ENCODE data around the gene ADARB2. TPM values are rescaled to one million over a fixed set of nuclear protein-coding genes. Genes with fewer than 3 reads are reported as not detected.

The ADARB2 gene
- total RNA-seq, 2 donors from 2014 or later, result 8.0 to 12.2 TPM

DNA sequence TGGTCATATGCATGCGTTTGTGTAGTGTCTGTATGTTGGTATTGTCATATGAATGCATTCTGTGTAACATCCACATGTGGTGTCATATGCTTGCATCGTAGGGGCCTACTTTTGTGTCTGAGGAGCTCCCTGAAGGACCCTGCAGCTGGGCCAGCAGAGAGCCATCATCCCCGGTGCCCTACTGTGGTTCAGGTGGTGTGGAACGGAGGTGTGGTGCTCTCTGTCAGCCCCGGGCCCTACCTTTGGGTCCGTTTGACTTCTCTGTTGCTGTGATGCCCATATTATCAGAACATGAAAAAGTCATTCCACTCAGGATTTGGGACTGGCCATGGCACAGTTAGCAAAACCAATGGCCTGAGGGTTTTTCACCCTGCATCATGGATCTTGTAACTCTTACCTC, 217.9 kb downstream of the ADARB2 start:
- Histone ChIP-seq H3K27me3 (no peaks in the 10 kb centered on the region), H3K36me3 (replicated peaks in 1 of 2; ENCODE audit: insufficient read depth in 1 of 2, low read depth in 2 of 2) (no peaks in the 10 kb centered on the region), H3K27ac (no peak overlapping the region), H3K4me1 (no peaks in the 10 kb centered on the region), H3K9me3 (no peaks in the 10 kb centered on the region), H3K4me3 (no peak overlapping the region)
- WGBS, 2 donors, result 81 to 83% methylated on average over 6 of the region's 6 CpGs
- no peak for DNase-seq
- TF ChIP-seq POLR2A (IDR thresholded peaks at IDR 0.05), result no peak
- TF ChIP-seq, protein P1, sequence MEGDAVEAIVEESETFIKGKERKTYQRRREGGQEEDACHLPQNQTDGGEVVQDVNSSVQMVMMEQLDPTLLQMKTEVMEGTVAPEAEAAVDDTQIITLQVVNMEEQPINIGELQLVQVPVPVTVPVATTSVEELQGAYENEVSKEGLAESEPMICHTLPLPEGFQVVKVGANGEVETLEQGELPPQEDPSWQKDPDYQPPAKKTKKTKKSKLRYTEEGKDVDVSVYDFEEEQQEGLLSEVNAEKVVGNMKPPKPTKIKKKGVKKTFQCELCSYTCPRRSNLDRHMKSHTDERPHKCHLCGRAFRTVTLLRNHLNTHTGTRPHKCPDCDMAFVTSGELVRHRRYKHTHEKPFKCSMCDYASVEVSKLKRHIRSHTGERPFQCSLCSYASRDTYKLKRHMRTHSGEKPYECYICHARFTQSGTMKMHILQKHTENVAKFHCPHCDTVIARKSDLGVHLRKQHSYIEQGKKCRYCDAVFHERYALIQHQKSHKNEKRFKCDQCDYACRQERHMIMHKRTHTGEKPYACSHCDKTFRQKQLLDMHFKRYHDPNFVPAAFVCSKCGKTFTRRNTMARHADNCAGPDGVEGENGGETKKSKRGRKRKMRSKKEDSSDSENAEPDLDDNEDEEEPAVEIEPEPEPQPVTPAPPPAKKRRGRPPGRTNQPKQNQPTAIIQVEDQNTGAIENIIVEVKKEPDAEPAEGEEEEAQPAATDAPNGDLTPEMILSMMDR (IDR thresholded peaks at IDR 0.05), result no peak
- ATAC-seq, result no peak
- intact Hi-C loops (cut with DNase I), result no loop called here

DNA sequence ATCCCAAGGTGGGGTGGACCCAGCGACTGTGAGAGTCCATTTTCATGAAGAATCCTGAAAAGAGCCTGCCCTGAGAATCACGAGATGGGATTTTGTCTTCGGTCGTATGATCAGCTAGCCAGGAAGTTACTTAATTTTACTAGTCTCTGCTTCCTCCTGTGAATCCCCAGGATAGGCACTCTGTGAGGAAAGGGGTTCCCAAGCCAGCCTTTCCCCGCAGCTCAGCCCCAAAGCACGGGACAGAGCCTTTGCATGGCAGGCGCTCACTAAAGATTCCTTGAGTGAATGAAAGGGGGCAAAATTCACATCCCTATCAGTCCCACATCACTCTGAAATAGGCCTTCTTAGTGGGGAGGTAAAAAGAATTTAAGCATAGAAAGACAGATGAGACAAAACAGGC, 219.6 kb downstream of the ADARB2 start:
- H3K36me3 ChIP-seq (replicated peaks in 1 of 2; ENCODE audit: insufficient read depth in 1 of 2, low read depth in 2 of 2), result no peaks in the 10 kb centered on the region
- no peaks in the 10 kb centered on the region for H3K4me1 ChIP-seq
- TF ChIP-seq, protein P1 (IDR thresholded peaks at IDR 0.05), result no peak
- no peak for TF ChIP-seq POLR2A (IDR thresholded peaks at IDR 0.05)
- 76 to 78% methylated on average over 7 of the region's 7 CpGs for WGBS, 2 donors
- H3K9me3 ChIP-seq, result no peaks in the 10 kb centered on the region
- H3K27ac ChIP-seq, result no peak overlapping the region
- no peaks in the 10 kb centered on the region for H3K27me3 ChIP-seq
- intact Hi-C loops (cut with DNase I), result no loop called here
- DNase-seq (no peak), ATAC-seq (no peak)
- no peak overlapping the region for H3K4me3 ChIP-seq

- Histone ChIP-seq H3K4me1 (no peaks in the 10 kb centered on the region), H3K4me3 (no peak overlapping the region), H3K27me3 (no peaks in the 10 kb centered on the region), H3K27ac (no peak overlapping the region), H3K9me3 (no peaks in the 10 kb centered on the region), H3K36me3 (replicated peaks in 1 of 2; ENCODE audit: insufficient read depth in 1 of 2, low read depth in 2 of 2) (no peaks in the 10 kb centered on the region)
- no peak for DNase-seq
- TF ChIP-seq, protein P1 (IDR thresholded peaks at IDR 0.05), result no peak
- no peak for TF ChIP-seq POLR2A (IDR thresholded peaks at IDR 0.05)
- intact Hi-C loops (cut with DNase I), result no loop called here
- no peak for ATAC-seq
- 63 to 69% methylated on average over 29 of the region's 29 CpGs for WGBS, 2 donors
These were observed 220.7 kb downstream of the ADARB2 start for GRCh38 chr10:1516492-1517165.

DNA sequence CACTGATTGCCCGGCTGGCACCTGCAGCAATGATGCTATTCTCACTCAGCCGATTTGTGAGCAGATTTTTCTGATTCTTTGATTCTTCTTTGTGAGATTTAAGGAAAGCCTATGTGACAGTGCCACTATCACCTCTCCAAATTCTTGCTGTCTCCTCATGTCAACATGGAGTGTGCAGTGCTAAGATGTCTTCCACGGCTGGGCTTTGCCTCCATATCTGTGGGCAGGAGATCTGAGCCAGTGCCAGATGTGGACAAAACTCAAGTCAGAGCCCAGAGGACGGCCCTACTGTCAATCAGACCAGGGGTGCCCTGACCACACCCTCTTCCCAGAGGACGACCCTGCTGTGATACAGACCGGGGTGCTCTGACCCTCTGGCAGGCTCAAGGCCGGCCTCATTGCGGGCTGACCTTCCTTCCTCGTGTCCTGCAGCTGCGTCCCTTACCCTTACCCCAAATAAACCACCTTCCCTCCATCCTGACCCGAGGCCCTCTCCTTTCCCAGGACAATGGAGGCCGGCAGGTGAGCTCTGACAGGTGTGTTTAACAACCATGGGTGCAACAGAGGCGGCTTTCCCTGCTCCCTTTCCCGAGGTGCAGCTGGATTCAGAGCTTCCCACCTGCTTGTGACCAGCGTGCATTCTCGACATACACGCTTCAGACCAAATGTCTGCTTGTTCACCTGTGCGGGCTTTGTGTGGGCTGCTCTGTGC, 221.4 kb downstream of the ADARB2 start:
- Histone ChIP-seq H3K4me1 (no peaks in the 10 kb centered on the region), H3K36me3 (replicated peaks in 1 of 2; ENCODE audit: insufficient read depth in 1 of 2, low read depth in 2 of 2) (no peaks in the 10 kb centered on the region), H3K9me3 (no peaks in the 10 kb centered on the region), H3K4me3 (no peak overlapping the region), H3K27me3 (no peaks in the 10 kb centered on the region), H3K27ac (no peak overlapping the region)
- DNase-seq (no peak), ATAC-seq (no peak)
- 60% methylated on average over 18 of the region's 18 CpGs for WGBS, 2 donors
- intact Hi-C loops (cut with DNase I), result no loop called here
- no peak for TF ChIP-seq POLR2A (IDR thresholded peaks at IDR 0.05)
- TF ChIP-seq, protein P1 (IDR thresholded peaks at IDR 0.05), result no peak
